Prostate gland (tissue), 2 donors: Measurements from ENCODE around the gene CDH26. TPM values are rescaled to one million over a fixed set of nuclear protein-coding genes. Genes with fewer than 3 reads are reported as not detected.

Experiments used
- DNase-seq: peaks from one replicate; pipeline ENCODE4 v3.0.0-alpha.2; 2019; ENCODE audit warnings: low spot score
- H3K27ac ChIP-seq, 2 donors: fragments of 200-600 bp; sonication (generic); 2 replicates each; pipeline ENCODE4 v1.5.1; 2017 to 2019
- H3K27me3 ChIP-seq: fragments of 200-600 bp; sonication (generic); replicated peaks from 2 replicates; pipeline ENCODE4 v1.5.1; 2019; ENCODE audit not compliant: insufficient read depth
- H3K36me3 ChIP-seq, 2 donors: fragments of 200-600 bp; sonication (generic); 1 replicate in 1 of 2; 2 replicates in 1 of 2; pipeline versions ENCODE4 v1.5.1 to v1.8.1; 2017 to 2019
- H3K4me1 ChIP-seq: fragments of 200-600 bp; sonication (generic); replicated peaks from 2 replicates; pipeline ENCODE4 v1.5.1; 2019
- H3K4me3 ChIP-seq, 2 donors: fragments of 200-600 bp; sonication (generic); 2 replicates each; pipeline ENCODE4 v1.5.1; 2017 to 2019
- H3K9me3 ChIP-seq: fragments of 200-600 bp; sonication (generic); 2 replicates; pipeline ENCODE4 v1.5.1; 2017
- CTCF ChIP-seq, 4 experiments: fragments of 200-600 bp in 2 of 4; fragments of 450-650 bp in 2 of 4; sonication (generic) in 2 of 4; IDR thresholded peaks; 1 replicate in 3 of 4; 2 replicates in 1 of 4; pipeline ENCODE4 v1.5.1; 2016 to 2019; ENCODE audit warnings: antibody characterized with exemption in 4 of 4, mild to moderate bottlenecking in 2 of 4, moderate library complexity in 2 of 4
- POLR2A ChIP-seq: fragments of 450-650 bp; IDR thresholded peaks from one replicate; pipeline ENCODE4 v1.6.1; 2016; ENCODE audit warnings: antibody characterized with exemption, mild to moderate bottlenecking
- POLR2AphosphoS5 ChIP-seq: sonication (generic); formaldehyde crosslinking; IDR thresholded peaks from one replicate; pipeline ENCODE4 v1.6.1; 2017; ENCODE audit warnings: antibody characterized with exemption
- WGBS: methylation state at CpG from one replicate; pipeline ENCODE4 v1.1.5; 2018; 5-methylcytosine and 5-hydroxymethylcytosine counted together
- intact Hi-C: fragments of 100-400 bp; cut with DNase I; formaldehyde crosslinking; loops from one replicate; pipeline ENCODE4 v1.14.2; 2022
- total RNA-seq, 2 donors: library from RNA; depleted of rRNA; stranded (reverse); fragments of >200 nt; gene quantifications; one replicate each; pipeline ENCODE4 v1.1.0, GENCODE V29; 2016

Gene CDH26
- total RNA-seq, 2 donors from 2014 or later = 11.0 to 30.6 TPM

- H3K27ac ChIP-seq = no peak overlapping the region
- H3K36me3 ChIP-seq = peaks cover 0 to 6% of the 10 kb centered on the region in 2 donors
- TF ChIP-seq POLR2AphosphoS5 (no peak), POLR2A (no peak), CTCF (IDR thresholded peaks at IDR 0.05) (no peak)
- no peak for DNase-seq
- intact Hi-C loops = loop anchor here (10.0 kb wide), 1 partner anchor 110 kb away; no protein-coding TSS in a partner anchor
- H3K9me3 ChIP-seq = no peaks in the 10 kb centered on the region
- no peaks in the 10 kb centered on the region for H3K27me3 ChIP-seq
- 61% methylated on average over 3 of the region's 3 CpGs for WGBS
- H3K4me1 ChIP-seq = peaks cover 20% of the 10 kb centered on the region
- H3K4me3 ChIP-seq = no peak overlapping the region
These were observed 13.0 kb upstream of the CDH26 start for GRCh38 chr20:59945175-59945574.

GRCh38 chr20:59945731-59946130 is 12.5 kb upstream of the CDH26 start:
- Histone ChIP-seq H3K27me3 (no peaks in the 10 kb centered on the region), H3K4me3 (no peak overlapping the region), H3K27ac (no peak overlapping the region), H3K36me3 (peaks cover 0 to 6% of the 10 kb centered on the region in 2 donors), H3K4me1 (peaks cover 20% of the 10 kb centered on the region), H3K9me3 (no peaks in the 10 kb centered on the region)
- no peak for DNase-seq
- 78% methylated on average over 2 of the region's 2 CpGs for WGBS
- TF ChIP-seq CTCF (IDR thresholded peaks at IDR 0.05) = no peak
- intact Hi-C loops = loop anchor here (10.0 kb wide), 1 partner anchor 109 kb away; no protein-coding TSS in a partner anchor

- Histone ChIP-seq H3K27ac (no peak overlapping the region), H3K4me1 (peaks cover 20% of the 10 kb centered on the region), H3K4me3 (no peak overlapping the region), H3K9me3 (no peaks in the 10 kb centered on the region), H3K27me3 (no peaks in the 10 kb centered on the region), H3K36me3 (peaks cover 0 to 6% of the 10 kb centered on the region in 2 donors)
- 85% methylated on average over 8 of the region's 8 CpGs for WGBS
- intact Hi-C loops = loop anchor here (10.0 kb wide), 1 partner anchor 107 kb away; no protein-coding TSS in a partner anchor
- TF ChIP-seq CTCF (IDR thresholded peaks at IDR 0.05) = no peak
- DNase-seq = no peak
These were observed 10.8 kb upstream of the CDH26 start for GRCh38 chr20:59947376-59947775.

GRCh38 chr20:59948212-59948611 is 10.0 kb upstream of the CDH26 start:
- no peaks in the 10 kb centered on the region for H3K9me3 ChIP-seq
- no peak for DNase-seq
- TF ChIP-seq POLR2AphosphoS5 (no peak), POLR2A (no peak)
- H3K4me3 ChIP-seq = no peak overlapping the region
- no peaks in the 10 kb centered on the region for H3K27me3 ChIP-seq
- peaks cover 14% of the 10 kb centered on the region for H3K4me1 ChIP-seq
- peak overlapping the region in 1 of 2 donors; percentile 7 for H3K27ac ChIP-seq
- 29% methylated on average over 1 of the region's 1 CpG for WGBS
- H3K36me3 ChIP-seq = peaks cover 0 to 6% of the 10 kb centered on the region in 2 donors
- intact Hi-C loops = loop anchor here (10.0 kb wide), 1 partner anchor 107 kb away; no protein-coding TSS in a partner anchor

- Histone ChIP-seq H3K27me3 (no peaks in the 10 kb centered on the region), H3K36me3 (peaks cover 0 to 6% of the 10 kb centered on the region in 2 donors), H3K9me3 (no peaks in the 10 kb centered on the region), H3K4me3 (no peak overlapping the region), H3K27ac (no peak overlapping the region), H3K4me1 (peaks cover 11% of the 10 kb centered on the region)
- TF ChIP-seq CTCF (IDR thresholded peaks at IDR 0.05) (peak; percentile 14 to 72 (median 62)), POLR2A (no peak), POLR2AphosphoS5 (peak; percentile 27)
- WGBS = 29% methylated on average over 7 of the region's 7 CpGs
- DNase-seq = peak; percentile 34
- intact Hi-C loops = loop anchor here (10.0 kb wide), 1 partner anchor 106 kb away; no protein-coding TSS in a partner anchor
These were observed 9.1 kb upstream of the CDH26 start for GRCh38 chr20:59948828-59949720.
